ENCODE data around the gene ADGRE2. TPM values are rescaled to one million over a fixed set of nuclear protein-coding genes. Genes with fewer than 3 reads are reported as not detected.
"Not testable (repeated sequence)": the region's sequence is repeated elsewhere in the genome, so short reads cannot be mapped to it uniquely, and the experiment has no call there.

The ADGRE2 gene
- under 0.01 and 0.60 TPM in 2 replicates for total RNA-seq

DNA sequence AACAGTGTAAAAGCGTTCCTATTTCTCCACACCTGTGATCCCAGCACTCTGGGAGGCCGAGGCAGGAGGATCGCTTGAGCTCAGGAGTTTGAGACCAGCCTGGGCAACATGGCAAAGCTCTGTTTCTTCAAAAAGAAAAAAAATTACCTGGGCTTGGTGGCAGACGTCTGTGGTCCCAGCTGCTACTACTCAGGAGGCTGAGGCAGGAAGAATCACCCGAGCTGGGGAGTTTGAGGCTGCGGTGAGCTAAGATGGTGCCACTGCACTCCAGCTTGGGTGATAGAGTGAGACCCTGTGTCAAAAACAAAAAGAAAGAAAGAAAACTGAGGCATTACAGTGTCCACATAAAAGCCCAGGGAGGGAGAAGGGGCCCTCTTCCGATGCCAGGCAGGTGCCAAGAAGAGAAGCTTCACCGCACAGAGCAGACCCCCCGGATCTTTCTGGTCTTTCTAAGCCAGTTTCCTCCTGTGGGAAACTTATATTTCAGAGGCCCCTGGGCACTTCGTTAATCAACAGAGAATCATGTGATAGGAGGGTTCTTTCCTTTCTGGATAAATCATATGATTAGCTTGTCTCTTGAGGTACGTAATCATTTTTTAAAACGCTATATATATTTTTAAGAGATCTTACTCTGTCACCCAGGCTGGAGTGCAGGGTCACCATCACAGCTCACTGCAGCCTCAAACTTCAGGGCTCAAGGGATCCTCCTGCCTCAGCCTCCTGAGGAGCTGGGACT, at the start of gene ADGRE2:
ADGRE2 (minus strand) TSS at position 451 of the 736 bp plus-strand sequence. CDS start 1,804 bp downstream, outside the sequence.
- DNase-seq (ENCODE audit: low read depth in 2 of 2) = not testable (repeated sequence)

DNA sequence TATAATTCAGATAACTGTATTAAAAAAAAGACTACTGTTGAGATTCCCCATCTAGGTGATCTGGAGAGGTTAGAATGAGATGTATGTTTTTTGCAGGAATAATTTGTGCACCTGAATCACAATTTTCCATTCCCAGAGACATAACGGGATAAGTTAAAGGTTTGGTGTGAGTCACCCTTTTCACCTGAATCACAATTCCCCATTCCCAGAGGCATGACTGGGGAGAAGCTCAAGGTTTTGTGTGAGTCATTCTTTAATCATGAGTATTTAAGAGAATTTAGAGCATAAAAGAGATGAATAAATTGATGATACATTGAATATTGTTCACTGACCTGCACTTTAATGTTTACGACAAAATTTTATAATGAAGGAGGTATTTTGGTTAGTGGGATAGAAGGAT, 47.6 kb upstream of the ADGRE2 start:
- no peak for DNase-seq (ENCODE audit: low read depth in 2 of 2)

DNA sequence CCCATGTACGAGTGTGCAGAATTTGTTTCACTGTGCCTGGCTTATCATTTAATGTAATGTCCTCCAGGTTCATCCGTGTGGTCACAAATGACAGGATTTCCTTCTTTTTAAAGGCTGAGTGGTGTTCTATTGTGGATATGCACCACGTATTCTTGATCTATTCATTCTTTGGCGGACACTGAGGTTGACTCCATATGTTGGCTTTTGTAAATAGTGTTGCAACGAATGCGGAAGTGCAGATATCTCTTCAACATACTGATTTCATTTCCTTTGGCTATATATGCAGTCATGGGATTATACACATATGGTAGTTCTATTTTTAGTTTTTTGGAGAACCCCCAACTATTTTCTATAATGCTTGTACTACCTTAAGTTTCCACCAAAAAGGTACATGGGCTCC, 43.6 kb upstream of the ADGRE2 start:
- DNase-seq (ENCODE audit: low read depth in 2 of 2) = no peak

DNA sequence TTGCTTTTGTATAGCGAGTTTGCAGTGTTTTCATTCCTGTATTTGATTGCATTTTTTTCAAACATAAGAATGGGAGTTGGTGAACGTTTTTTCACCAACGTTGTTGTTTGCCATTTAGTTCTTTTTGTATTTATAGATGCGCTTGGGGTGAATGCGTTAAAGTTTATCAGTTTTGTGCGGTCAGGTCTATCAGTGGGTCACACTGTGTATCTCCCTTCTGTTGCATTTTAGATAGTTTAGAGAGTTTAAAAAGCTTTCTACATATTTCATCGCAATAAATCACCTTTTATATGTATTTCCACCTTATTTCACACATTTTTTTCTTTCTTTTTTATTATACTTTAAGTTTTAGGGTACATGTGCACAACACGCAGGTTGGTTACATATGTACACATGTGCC, 40.2 kb upstream of the ADGRE2 start:
- DNase-seq (ENCODE audit: low read depth in 2 of 2) = no peak

DNA sequence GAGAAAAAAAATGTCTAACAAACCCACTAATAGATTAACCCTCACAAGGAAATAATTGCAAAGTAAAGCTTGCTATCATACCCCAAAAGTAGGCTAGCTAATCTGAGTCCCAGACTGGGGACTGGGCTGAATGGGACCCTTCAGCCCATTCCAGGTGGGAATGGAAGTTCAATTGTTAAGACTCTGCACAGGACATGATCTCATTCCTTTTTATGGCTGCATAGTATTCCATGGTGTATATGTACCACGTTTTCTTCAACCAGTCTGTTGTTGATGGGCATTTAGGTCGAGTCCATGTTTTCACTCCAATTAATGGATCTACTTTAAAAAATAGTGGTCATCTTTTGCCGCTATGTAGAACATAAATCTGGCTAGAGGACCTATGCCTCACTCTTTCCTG, 38.7 kb upstream of the ADGRE2 start:
- DNase-seq (ENCODE audit: low read depth in 2 of 2) = no peak

DNA sequence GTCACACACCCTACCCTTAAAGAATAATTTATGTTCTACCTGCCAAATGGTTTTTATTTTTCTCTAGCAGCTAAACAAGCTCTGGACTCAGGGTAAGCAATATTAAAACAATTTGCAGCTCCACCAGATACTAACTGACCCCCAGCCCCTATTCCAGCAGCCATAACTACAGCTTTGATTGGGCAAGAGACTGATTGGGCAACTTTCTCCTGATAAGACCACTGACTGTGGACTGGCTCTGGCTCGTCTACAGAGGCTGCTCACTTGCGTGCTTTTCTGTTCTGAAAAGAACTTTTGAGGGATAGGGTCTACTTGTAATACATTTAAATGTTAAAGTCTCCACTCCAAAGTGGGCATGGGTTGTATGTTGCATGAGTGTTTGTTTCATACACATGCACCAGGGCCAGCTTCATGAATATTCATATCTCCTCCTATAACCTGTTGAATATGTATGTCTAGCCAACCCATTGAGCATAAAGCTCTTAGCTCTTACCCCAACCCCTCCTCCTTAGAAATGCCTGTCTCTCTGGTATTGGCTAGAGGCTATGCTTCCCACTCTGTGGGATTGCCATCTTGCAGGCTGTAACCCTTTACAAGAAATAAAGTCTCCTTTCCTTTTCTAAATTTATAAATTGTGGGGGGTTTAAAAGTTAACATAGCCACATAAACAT, 36.8 kb upstream of the ADGRE2 start:
- no peak for DNase-seq (ENCODE audit: low read depth in 2 of 2)

DNA sequence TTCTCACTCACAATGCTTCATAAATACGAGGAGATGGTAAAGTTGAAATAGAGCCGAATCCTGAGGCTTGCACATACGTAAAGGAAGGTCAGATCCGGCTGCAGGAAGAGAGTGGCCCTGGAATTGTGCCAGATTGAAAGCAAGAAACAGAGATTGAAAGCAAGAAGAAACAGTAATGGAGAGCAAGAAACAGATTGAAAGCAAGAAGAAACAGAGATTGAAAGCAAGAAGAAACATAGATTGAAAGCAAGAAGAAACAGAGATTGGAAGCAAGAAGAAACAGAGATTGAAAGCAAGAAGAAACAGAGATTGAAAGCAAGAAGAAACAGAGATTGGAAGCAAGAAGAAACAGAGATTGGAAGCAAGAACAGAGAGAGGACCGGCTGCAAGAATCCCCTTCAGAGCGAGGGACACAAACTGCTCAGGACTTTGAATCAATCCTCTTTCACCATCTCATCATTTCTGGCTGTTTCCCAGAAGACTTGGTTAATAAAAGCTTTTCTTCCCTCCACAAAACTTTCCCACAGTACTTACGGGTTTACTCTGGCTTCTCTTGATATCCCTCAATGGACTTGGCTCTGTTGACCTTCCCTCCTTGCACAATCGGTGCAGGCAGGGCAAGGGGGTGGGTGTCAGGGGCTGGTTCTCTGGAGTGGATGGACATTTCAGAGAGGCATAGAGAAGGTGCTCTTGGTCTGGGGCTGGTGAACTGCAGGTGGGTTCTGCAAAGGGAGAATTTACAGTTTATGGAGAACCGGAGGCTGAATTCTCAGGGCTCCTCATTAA, 31.1 kb upstream of the ADGRE2 start:
- peak in 1 of 2 donors; percentile 5 for DNase-seq (ENCODE audit: low read depth in 2 of 2)

DNA sequence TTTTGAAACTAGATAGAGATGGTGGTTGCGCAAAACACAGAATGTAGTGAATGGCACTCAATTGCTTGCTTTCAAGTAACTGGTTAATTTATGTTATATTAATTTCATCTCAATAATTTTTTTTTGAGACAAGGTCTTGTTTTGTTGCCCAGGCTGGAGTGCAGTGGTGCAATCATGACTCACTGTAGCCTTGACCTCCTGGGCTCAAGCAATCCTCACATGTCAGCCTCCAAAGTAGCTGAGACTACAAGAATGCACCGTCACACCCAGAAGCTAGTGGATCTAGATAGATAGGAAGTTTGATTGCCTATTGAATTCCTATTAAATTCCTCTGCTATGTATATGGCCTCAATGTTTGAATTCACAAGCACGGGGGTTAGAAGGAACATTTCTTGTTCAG, 26.4 kb upstream of the ADGRE2 start:
- no peak for DNase-seq (ENCODE audit: low read depth in 2 of 2)

DNA sequence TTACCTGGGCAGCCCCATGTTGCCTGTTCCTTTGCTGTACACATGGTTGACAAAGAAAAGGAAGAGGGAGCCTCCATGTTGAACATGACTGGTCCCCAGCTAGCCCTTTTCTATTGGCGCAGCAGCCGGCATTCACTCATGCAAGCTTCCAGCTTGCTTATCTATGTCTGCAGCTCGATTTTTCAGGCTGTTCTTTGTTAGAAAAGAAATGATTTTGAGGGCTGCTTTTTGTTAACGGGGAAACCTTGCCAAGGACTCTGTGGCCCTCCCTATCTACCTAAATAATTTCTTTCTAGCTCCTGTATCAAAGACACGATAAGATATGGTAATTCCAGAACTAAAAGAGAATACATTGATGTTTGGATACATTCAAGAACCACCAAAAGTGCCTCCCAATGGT, 20.4 kb upstream of the ADGRE2 start:
- DNase-seq (ENCODE audit: low read depth in 2 of 2) = no peak

DNA sequence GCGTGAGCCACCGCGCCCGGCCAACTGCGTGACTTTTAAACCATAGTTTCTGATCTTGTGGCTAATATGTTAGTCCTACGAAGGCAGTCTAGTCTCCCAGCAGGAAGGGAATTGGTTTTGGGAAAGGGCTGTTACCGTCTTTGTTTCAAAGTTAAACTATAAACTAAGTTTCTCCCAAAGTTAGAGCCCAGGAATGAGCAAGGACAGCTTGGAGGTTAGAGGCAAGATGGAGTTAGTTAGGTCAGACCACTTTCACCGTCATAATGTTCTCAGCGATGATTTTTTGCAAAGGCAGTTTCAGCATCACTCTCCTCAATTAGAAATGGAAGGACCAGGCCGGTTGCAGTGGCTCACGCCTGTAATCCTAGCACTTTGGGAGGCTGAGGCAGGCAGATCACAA, 17.7 kb upstream of the ADGRE2 start:
- no peak for DNase-seq (ENCODE audit: low read depth in 2 of 2)

DNA sequence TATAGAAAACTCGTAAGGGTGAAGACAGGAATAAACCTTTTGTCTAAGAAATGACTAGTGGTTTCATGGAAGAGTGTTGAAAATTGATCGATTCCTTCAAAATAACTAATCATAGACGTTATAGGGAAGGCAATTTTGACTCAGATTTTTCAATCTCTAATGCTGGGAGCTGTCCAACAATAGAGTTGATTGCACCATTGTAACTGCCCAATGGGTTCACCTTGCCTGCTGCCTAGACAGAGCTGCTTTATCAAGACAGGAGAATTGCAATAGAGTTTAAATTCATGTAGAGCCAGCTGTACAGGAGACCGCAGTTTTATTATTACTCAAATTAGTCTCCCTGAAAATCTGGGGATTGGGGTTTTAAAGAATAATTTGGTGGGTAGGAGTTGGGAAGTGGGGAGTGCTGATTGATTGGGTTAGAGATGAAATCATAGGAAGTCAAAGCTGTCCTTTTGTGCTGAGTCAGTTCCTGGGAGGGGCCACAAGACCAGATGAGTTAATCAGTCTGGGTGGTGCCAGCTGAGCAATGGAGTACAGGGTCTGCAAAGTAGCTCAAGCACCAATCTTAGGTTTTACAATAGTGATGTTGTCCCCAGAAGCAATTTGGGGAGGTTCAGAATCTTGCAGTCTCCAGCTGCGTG, 16.8 kb upstream of the ADGRE2 start:
- DNase-seq (ENCODE audit: low read depth in 2 of 2) = peak in 1 of 2 donors; percentile 13

DNA sequence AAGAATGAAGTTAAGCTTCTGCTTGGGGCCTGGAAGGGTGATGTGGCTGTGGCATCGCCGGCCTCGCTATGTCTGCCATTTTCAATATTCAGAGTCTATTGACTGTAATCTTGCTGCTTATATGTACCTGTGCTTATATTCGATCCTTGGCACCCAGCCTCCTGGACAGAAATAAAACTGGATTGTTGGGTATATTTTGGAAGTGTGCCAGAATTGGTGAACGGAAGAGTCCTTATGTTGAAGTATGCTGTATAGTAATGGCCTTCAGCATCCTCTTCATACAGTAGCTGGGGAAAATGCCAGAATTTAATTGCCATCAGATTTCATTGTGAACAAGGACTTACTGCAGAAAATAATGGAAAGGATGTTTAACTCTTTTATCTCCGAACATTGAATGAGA, 13.9 kb upstream of the ADGRE2 start:
- not testable (repeated sequence) for DNase-seq (ENCODE audit: low read depth in 2 of 2)

DNA sequence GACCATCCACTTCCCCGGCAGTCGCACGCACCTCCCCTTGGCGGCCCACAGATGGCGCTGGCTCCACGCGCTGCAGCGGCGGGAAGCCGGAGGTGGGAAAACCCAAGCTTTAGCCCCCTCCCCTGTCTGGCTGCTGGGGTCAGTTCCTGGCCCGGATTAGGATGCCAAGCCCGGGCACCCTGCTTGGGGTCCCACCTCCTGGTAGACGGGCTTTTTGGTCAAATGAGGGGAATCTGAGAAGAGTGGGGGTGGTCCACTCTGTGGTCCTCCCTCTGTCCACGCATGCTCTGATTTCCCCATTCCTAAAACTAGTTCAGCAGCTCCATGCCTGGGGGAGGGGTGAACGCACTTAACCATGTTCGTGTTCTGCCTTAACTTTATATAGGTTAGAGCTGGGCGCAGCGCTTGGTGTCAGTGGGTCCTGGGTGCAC, 8.1 kb upstream of the ADGRE2 start:
- DNase-seq (ENCODE audit: low read depth in 2 of 2) = peak in 1 of 2 donors; percentile 34

DNA sequence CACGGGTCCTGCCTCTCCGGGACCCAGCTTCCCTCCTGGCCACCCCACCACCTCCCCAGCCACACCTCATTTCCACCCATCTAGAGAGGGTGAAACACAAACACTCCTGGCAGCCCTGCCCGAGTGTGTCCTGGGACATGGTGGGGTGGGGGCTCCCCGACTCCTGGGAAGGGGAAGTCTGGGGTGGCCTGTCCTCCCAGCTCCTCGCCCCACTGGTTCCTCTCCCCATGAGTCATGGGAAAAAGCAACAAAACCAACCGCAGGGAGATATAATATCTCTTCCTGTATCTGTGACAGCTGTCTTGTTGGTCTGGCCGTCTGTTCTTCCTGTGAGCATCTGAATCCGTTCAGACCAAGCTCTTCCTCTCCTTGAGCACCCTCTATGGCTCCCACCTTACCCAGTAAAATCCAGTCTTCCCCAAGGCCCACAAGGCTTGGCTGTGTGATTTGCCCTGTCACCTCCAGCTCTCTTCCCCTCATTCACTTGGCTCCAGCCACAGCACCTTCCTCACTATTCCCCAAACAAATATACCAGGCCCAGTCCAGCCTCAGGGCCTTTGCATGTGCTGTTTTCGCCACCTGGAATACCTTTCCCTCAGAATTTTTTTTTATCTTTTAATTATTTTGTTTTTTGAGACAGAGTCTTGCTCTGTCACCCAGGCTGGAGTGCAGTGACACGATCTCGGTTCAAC, 6.9 kb upstream of the ADGRE2 start:
- peak; percentile 7 to 51 for DNase-seq (ENCODE audit: low read depth in 2 of 2)

DNA sequence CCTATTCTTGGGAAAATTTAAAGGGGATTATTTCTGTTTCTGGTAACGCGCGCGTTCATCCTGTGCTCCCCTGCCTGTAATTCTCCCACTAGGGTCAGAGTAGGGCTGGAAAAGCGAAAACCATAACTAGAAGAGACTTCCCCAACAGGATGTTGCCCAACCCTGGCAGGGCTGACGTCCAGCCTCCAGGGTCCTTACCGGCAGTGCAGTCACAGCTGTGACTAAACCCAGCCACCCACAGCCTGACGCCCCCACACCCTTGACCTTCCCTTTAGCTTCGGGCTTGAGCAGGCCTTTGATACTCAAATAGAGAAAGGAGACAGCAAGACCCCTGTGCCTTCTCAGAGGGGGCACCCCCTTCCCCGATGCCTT, 6.4 kb upstream of the ADGRE2 start:
- peak in 1 of 2 donors; percentile 60 for DNase-seq (ENCODE audit: low read depth in 2 of 2)

DNA sequence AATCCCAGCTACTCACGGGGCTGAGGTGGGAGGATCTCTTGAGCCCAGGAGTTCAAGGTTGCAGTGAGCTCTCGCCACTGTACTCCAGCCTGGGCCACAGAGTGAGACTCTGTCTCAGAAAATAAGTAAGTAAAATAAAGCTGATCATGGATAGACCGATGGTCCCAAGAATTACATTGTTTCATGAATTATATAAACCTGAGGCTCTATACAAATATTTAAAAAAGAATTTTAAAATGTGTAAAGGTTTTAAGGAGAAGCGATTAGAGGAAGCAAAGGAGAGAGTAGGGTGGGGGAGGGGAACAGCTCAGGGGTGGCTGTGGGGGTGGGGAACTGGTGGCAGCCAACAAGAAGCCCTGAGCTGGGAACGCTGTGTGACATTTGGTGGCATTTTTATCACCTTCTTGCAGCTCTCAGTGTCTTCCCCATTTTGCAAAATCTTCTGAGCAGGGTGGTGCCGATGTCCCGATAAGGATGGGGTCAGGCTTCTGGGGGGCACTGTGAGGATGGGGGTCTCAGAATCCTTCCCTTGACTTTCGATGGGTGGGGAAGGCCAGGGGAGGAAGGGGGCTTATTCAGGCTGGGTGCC, 5.1 kb upstream of the ADGRE2 start:
- not testable (repeated sequence) for DNase-seq (ENCODE audit: low read depth in 2 of 2)

DNA sequence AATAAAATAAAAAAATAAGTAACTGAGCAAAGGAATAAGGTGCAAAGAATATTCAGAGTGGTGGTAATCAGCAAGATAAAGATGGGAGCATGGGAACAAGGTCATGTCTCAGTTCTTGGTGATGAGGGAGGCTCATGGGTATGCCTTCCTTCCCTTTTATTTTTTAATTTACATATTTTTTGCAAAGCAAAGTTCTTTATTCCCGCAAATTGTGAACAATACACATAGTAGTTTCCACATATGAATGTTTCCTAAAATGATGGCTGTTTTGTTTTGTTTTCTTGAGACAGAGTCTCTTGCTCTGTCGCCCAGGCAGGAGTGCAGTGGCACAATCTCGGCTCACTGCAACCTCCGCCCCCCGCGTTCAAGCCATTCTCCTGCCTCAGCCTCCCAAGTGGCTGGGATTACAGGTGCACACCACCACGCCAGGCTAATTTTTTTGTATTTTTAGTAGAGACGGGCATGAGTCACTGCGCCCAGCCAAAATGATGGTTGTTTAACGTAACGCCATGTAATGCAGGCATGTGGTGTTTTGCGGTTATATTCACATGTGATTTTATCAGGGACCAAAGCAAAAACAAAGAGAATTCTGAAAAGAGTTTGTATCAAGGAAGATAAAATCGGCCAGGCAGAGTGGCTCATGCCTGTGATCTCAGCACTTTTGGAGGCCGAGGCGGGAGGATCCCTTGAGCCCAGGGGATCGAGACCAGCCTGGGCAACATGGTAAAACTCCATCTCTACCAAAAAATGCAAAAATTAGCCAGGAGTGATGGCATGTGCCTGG, 4.5 kb upstream of the ADGRE2 start:
- DNase-seq (ENCODE audit: low read depth in 2 of 2) = no peak

DNA sequence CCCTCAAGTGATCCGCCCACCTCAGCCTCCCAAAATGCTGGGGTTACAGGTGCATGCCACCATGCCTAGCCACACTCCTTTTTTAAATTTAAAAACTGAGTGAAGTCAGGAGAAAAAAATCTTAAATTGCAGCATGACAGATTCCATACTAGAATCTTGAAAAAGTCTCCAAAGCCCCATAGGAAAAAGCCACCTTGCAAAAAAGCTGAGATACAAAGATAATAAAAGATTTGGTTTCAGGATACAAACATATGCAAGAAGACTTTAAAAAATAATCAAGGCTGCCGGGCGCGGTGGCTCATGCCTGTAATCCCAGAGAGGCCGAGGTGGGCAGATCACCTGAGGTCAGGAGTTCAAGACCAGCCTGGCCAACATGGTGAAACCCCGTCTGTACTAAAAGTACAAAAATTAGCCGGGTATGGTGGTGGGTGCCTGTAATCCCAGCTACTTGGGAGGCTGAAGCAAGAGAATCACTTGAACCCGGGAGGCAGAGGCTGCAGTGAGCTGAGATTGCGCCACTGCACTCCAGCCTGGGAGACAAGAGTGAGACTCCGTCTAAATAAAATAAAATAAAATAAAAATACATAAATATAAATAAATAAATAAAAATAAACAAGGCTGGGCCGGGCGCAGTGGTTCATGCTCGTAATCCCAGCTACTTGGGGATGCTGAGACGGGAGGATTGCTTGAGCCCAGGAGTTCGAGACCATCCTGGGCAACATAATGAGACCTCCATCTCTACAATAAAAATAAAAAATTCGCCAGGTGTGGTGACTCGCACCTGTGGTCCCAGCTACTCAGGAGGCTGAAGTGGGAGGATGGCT, 3.6 kb upstream of the ADGRE2 start:
- DNase-seq (ENCODE audit: low read depth in 2 of 2) = not testable (repeated sequence)

DNA sequence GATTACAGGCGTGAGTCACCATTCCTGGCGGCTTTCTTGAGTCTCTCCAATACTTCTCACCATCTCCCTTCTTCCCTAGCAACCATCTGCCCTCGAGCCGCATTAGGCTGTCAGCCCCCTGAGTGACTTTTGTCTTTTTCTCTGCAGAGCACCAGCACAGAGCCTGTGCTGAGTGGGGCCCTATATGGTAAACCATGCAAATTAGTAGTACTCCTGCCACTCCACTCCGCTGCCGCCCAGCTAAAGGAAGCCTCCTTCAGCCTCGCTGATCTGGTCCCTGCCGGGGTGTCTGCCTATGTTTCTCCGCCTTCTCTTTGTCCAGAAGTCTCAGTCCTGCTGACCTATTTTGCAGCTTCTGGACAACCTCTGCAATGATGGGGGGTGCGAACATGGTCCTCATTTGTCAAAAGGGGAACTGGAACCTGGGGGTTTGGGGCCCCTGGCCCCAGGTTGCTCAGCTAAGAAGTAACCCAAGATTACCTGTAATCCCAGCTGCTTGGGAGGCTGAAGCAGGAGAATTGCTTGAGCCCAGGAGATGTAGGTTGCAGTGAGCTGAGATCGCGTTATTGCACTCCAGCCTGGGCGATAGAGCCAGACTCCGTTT, 2.4 kb upstream of the ADGRE2 start:
- DNase-seq (ENCODE audit: low read depth in 2 of 2) = not testable (repeated sequence)
